H1 (cell line): ENCODE measurements around the gene SESN2. TPM values are rescaled to one million over a fixed set of nuclear protein-coding genes. Genes with fewer than 3 reads are reported as not detected.

ENCODE experiments used
- CTCF ChIA-PET: fragments of 300-600 bp; sonication (Branson Sonifier 250); formaldehyde crosslinking; loops from one replicate; lab custom pipeline; 2021; ENCODE audit not compliant: partially characterized antibody; lab: Charles Lee
- POLR2A ChIA-PET: fragments of 300-600 bp; sonication (Branson Sonifier 250); formaldehyde crosslinking; loops from one replicate; lab custom pipeline; 2021; ENCODE audit warnings: inconsistent platforms; ENCODE audit not compliant: partially characterized antibody; lab: Charles Lee
- DNase-seq, 2 experiments: peaks; one replicate each; pipeline versions ENCODE4 v3.0.0 to v3.0.0-alpha.2; 2010 to 2022; ENCODE audit warnings: low spot score in 2 of 2, low read depth in 1 of 2, mixed read lengths in 1 of 2
- FAIRE-seq: peaks from 2 replicates; lab custom pipeline; 2011; peaks lifted over from hg19 to GRCh38; lab: Jason Lieb, UNC
- H2AFZ ChIP-seq: 2 replicates; pipeline ENCODE4 v1.8.1; 2012; ENCODE audit warnings: low read length, inconsistent platforms
- H2AK5ac ChIP-seq: 2 replicates; pipeline ENCODE4 v1.6.1; 2013; ENCODE audit warnings: low read depth, low read length
- H2BK120ac ChIP-seq: replicated peaks from 2 replicates; pipeline ENCODE3; 2013; ENCODE audit warnings: low read depth, low read length, inconsistent platforms
- H2BK12ac ChIP-seq: 2 replicates; pipeline ENCODE4 v1.6.1; 2013; ENCODE audit warnings: low read depth, low read length
- H2BK15ac ChIP-seq: 2 replicates; pipeline ENCODE4 v1.6.1; 2013; ENCODE audit warnings: low read length
- H2BK20ac ChIP-seq: 2 replicates; pipeline ENCODE4 v1.6.1; 2013; ENCODE audit warnings: low read length
- H2BK5ac ChIP-seq: 2 replicates; pipeline ENCODE4 v1.6.1; 2013; ENCODE audit warnings: low read depth, low read length
- H3K14ac ChIP-seq: 2 replicates; pipeline ENCODE4 v1.6.1; 2013; ENCODE audit warnings: inconsistent platforms; ENCODE audit not compliant: insufficient read length
- H3K18ac ChIP-seq: 2 replicates; pipeline ENCODE4 v1.6.1; 2013; ENCODE audit warnings: low read length; ENCODE audit errors: extremely low read depth
- H3K23ac ChIP-seq: 2 replicates; pipeline ENCODE4 v1.6.1; 2013; ENCODE audit warnings: inconsistent platforms; ENCODE audit not compliant: insufficient read length
- H3K23me2 ChIP-seq: 2 replicates; pipeline ENCODE4 v1.6.1; 2013; ENCODE audit warnings: low read depth, low read length
- H3K27ac ChIP-seq: 2 replicates; pipeline ENCODE4 v1.6.1; 2011; ENCODE audit warnings: low read depth, low read length, inconsistent platforms
- H3K27me3 ChIP-seq, 4 experiments: replicated peaks in 1 of 4; 1 replicate in 1 of 4; 2 replicates in 3 of 4; pipeline versions ENCODE4 v1.6.1 to v1.8.1; 2011 to 2013; ENCODE audit warnings: low read length in 3 of 4, mild to moderate bottlenecking in 3 of 4, inconsistent platforms in 2 of 4, mixed read lengths in 2 of 4, moderate library complexity in 1 of 4; ENCODE audit not compliant: control insufficient read depth in 3 of 4, insufficient read depth in 3 of 4; ENCODE audit errors: extremely low read depth in 1 of 4
- H3K36me3 ChIP-seq, 4 experiments: 2 replicates each; pipeline versions ENCODE4 v1.6.1 to v1.8.1; 2011 to 2013; ENCODE audit warnings: mild to moderate bottlenecking in 4 of 4, low read length in 3 of 4, moderate library complexity in 2 of 4, control low read depth in 1 of 4, inconsistent platforms in 1 of 4; ENCODE audit not compliant: insufficient read depth in 4 of 4, control insufficient read depth in 2 of 4
- H3K4ac ChIP-seq: replicated peaks from 2 replicates; pipeline ENCODE3; 2013; ENCODE audit warnings: low read length, low read depth, mixed read lengths, inconsistent platforms; ENCODE audit not compliant: insufficient read length
- H3K4me1 ChIP-seq, 4 experiments: replicated peaks in 1 of 4; 1 replicate in 1 of 4; 2 replicates in 3 of 4; pipeline versions ENCODE4 v1.6.1 to v1.8.1; 2011 to 2013; ENCODE audit warnings: low read length in 3 of 4, inconsistent platforms in 2 of 4, mixed read lengths in 1 of 4; ENCODE audit not compliant: insufficient read depth in 4 of 4, control insufficient read depth in 3 of 4
- H3K4me2 ChIP-seq, 2 experiments: 2 replicates each; pipeline versions ENCODE4 v1.6.1 to v1.8.1; 2011 to 2013; ENCODE audit warnings: low read depth in 2 of 2, low read length in 2 of 2, control low read depth in 1 of 2, inconsistent platforms in 1 of 2, mild to moderate bottlenecking in 1 of 2; ENCODE audit not compliant: insufficient read depth in 1 of 2
- H3K4me3 ChIP-seq, 4 experiments: fragments of 200-600, 300-600 bp in 1 of 4; sonication (generic), shearing (Covaris generic), sonication (Bioruptor Twin) in 1 of 4; 2 replicates each; pipeline versions ENCODE4 v1.5.1 to v1.8.1; 2011 to 2016; ENCODE audit warnings: low read length in 4 of 4, low read depth in 3 of 4, control low read depth in 2 of 4, inconsistent platforms in 2 of 4, mild to moderate bottlenecking in 2 of 4, mixed read lengths in 1 of 4, moderate library complexity in 1 of 4; ENCODE audit not compliant: insufficient read depth in 2 of 4; ENCODE audit errors: extremely low read depth in 1 of 4
- H3K56ac ChIP-seq: replicated peaks from 2 replicates; pipeline ENCODE3; 2013; ENCODE audit warnings: low read depth, mild to moderate bottlenecking, mixed read lengths, low read length, inconsistent platforms; ENCODE audit not compliant: insufficient read length
- H3K79me1 ChIP-seq: 2 replicates; pipeline ENCODE4 v1.6.1; 2013; ENCODE audit warnings: low read depth, low read length, control low read depth
- H3K79me2 ChIP-seq, 2 experiments: 2 replicates each; pipeline versions ENCODE4 v1.6.1 to v1.8.1; 2012 to 2013; ENCODE audit warnings: low read length in 2 of 2, mild to moderate bottlenecking in 2 of 2, inconsistent platforms in 1 of 2; ENCODE audit not compliant: insufficient read depth in 2 of 2, control insufficient read depth in 1 of 2
- H3K9ac ChIP-seq, 4 experiments: replicated peaks in 1 of 4; 1 replicate in 1 of 4; 2 replicates in 3 of 4; pipeline versions ENCODE4 v1.6.1 to v1.8.1; 2011 to 2013; ENCODE audit warnings: low read depth in 3 of 4, low read length in 3 of 4, control low read depth in 2 of 4, mild to moderate bottlenecking in 2 of 4, moderate library complexity in 2 of 4, inconsistent platforms in 1 of 4; ENCODE audit errors: extremely low read depth in 1 of 4
- H3K9me3 ChIP-seq, 2 experiments: 2 replicates each; pipeline versions ENCODE4 v1.6.1 to v1.8.1; 2012 to 2013; ENCODE audit warnings: mild to moderate bottlenecking in 2 of 2, moderate library complexity in 2 of 2, control low read depth in 1 of 2, inconsistent platforms in 1 of 2, low read depth in 1 of 2, low read length in 1 of 2, mixed read lengths in 1 of 2; ENCODE audit not compliant: insufficient read depth in 2 of 2
- H4K20me1 ChIP-seq, 2 experiments: replicated peaks in 1 of 2; 2 replicates each; pipeline versions ENCODE3 to v1.8.1; 2011 to 2013; ENCODE audit warnings: inconsistent platforms in 2 of 2, low read length in 2 of 2, mild to moderate bottlenecking in 1 of 2; ENCODE audit not compliant: insufficient read depth in 2 of 2, control insufficient read depth in 1 of 2
- H4K5ac ChIP-seq: 2 replicates; pipeline ENCODE4 v1.6.1; 2013; ENCODE audit warnings: low read length, low read depth, mixed read lengths, inconsistent platforms; ENCODE audit not compliant: insufficient read length
- H4K8ac ChIP-seq: 2 replicates; pipeline ENCODE4 v1.8.0; 2013; ENCODE audit warnings: mild to moderate bottlenecking, moderate library complexity, low read length, inconsistent platforms; ENCODE audit not compliant: insufficient read depth; ENCODE audit errors: extremely low read depth
- H4K91ac ChIP-seq: replicated peaks from 2 replicates; pipeline ENCODE3; 2013; ENCODE audit warnings: low read length, mixed read lengths, inconsistent platforms; ENCODE audit not compliant: insufficient read length
- WGBS, 2 experiments: shearing (Covaris generic) in 1 of 2; methylation state at CpG; one replicate each; pipeline versions ENCODE4 v1.1.6 to v1.1.7; 2013 to 2015; ENCODE audit warnings: low lambda C conversion rate in 2 of 2, mixed read lengths in 2 of 2, inconsistent platforms in 1 of 2, low coverage in 1 of 2, missing lambda C conversion rate in 1 of 2; ENCODE audit not compliant: insufficient replicate concordance in 2 of 2, insufficient coverage in 1 of 2, insufficient read length in 1 of 2; ENCODE audit errors: extremely low coverage in 1 of 2, missing lambda C conversion rate in 1 of 2; 5-methylcytosine and 5-hydroxymethylcytosine counted together
- polyA plus RNA-seq, 7 experiments: library from polyadenylated mRNA; depleted of rRNA in 3 of 7; stranded (reverse) in 5 of 7; unstranded in 2 of 7; fragments of >200 nt in 5 of 7; fragments of 200-250 nt in 2 of 7; gene quantifications; 1 replicate in 5 of 7; 2 replicates in 1 of 7; 4 replicates in 1 of 7; pipeline versions ENCODE4 v1.2.1 to v1.2.3, GENCODE V29; 2011 to 2013; ENCODE audit warnings: missing spikeins in 2 of 7, mixed read lengths in 2 of 7
- total RNA-seq: library from RNA; stranded (reverse); fragmentation: NEBNext Ultra II Directional; extraction: Animal tissue kit (Norgen Biotek cat#: 25700); gene quantifications from 2 replicates; pipeline ENCODE4 v1.2.1, GENCODE V29; 2021

Gene SESN2
- total and polyA plus RNA-seq, 2 of the 8 experiments (the other 6 are each of a cell fraction or from before 2014, with no cell fraction given), result 25.1 to 33.0 TPM

GRCh38 chr1:28249013-28249865 is 10.1 kb upstream of the SESN2 start:
- Histone ChIP-seq H2BK20ac (0 out of 2 replicates have a peak overlapping the region, but pooled peaks have one; percentile 62), H3K4me2 (peak overlapping the region in 1 of 2 experiments; percentile 37; a peak in 2 of 4 replicates), H2BK12ac (peak overlapping the region; percentile 72), H3K14ac (no peak overlapping the region), H3K9me3 (no peaks in the 10 kb centered on the region), H2BK120ac (no peak overlapping the region), H3K79me2 (no peaks in the 10 kb centered on the region), H2BK15ac (no peak overlapping the region; the same call in 1 of the 2 replicates), H3K4me3 (peak overlapping the region in 1 of 4 experiments; percentile 31; a peak in 3 of 8 replicates), H2BK5ac (peak overlapping the region; percentile 84), H3K4me1 (peaks cover 6 to 19% (median 10%) of the 10 kb centered on the region in 4 experiments; a peak in 6 of 7 replicates), H4K91ac (peak overlapping the region; percentile 8), H2AFZ (no peak overlapping the region), H3K4ac (no peak overlapping the region), H2AK5ac (peak overlapping the region; percentile 67; the same call in 1 of the 2 replicates), H4K20me1 (no peaks in the 10 kb centered on the region), H3K79me1 (no peaks in the 10 kb centered on the region), H3K56ac (no peak overlapping the region), H3K36me3 (no peaks in the 10 kb centered on the region), H3K27ac (no peak overlapping the region), H3K23me2 (no peaks in the 10 kb centered on the region), H4K8ac (no peak overlapping the region), H3K9ac (peak overlapping the region in 2 of 4 experiments; percentile 51 to 52; a peak in 4 of 7 replicates), H3K23ac (no peak overlapping the region), H4K5ac (peak overlapping the region; percentile 57), H3K27me3 (no peaks in the 10 kb centered on the region), H3K18ac (peak overlapping the region; percentile 75; the same call in 1 of the 2 replicates)
- WGBS, 2 experiments, result 77% methylated on average over 3 of the region's 3 CpGs; no CpG with 5 or more reads in 1 of the 2 experiments
- no peak for FAIRE-seq
- no peak for DNase-seq
- ChIA-PET CTCF (interaction anchor here (0.5 to 5.0 kb wide), 52 partner anchors 9 to 389 kb away, joined by 3 to 61 read pairs (median 4); partner anchors contain the start of genes ATP5IF1, MED18 and SESN2), POLR2A (interaction anchor here (0.8 to 12.3 kb wide), 24 partner anchors 10 to 399 kb away, joined by 3 to 296 read pairs (median 6); partner anchors contain the start of genes ATP5IF1, DNAJC8, EYA3 and MED18)
